ENCODE results near the gene SMAD6. TPM values are rescaled to one million over a fixed set of nuclear protein-coding genes. Genes with fewer than 3 reads are reported as not detected.

SMAD6 gene
- total RNA-seq, 1 donor from 2014 or later = 14.6 TPM

DNA sequence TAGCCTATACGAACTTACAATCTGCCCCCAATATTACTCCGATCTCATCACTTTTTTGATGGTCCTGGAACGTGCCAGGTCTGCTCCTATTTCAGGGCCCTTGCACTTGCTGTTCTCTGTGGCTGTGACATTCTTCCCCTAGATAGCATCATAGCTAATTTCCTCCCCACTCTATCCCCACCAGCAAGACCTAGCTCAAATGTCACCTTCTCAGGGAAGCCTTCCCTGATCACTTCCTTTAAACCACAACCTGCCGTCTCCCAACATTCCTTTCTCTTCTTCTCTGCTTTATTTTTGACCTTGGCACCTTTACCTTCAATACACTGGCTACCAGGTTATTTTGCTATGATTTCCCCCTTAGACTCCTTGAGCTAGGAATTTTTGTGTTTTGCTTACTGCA, 5.3 kb upstream of the SMAD6 start:
- TF ChIP-seq, protein P1, sequence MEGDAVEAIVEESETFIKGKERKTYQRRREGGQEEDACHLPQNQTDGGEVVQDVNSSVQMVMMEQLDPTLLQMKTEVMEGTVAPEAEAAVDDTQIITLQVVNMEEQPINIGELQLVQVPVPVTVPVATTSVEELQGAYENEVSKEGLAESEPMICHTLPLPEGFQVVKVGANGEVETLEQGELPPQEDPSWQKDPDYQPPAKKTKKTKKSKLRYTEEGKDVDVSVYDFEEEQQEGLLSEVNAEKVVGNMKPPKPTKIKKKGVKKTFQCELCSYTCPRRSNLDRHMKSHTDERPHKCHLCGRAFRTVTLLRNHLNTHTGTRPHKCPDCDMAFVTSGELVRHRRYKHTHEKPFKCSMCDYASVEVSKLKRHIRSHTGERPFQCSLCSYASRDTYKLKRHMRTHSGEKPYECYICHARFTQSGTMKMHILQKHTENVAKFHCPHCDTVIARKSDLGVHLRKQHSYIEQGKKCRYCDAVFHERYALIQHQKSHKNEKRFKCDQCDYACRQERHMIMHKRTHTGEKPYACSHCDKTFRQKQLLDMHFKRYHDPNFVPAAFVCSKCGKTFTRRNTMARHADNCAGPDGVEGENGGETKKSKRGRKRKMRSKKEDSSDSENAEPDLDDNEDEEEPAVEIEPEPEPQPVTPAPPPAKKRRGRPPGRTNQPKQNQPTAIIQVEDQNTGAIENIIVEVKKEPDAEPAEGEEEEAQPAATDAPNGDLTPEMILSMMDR (IDR thresholded peaks at IDR 0.05) = no peak

DNA sequence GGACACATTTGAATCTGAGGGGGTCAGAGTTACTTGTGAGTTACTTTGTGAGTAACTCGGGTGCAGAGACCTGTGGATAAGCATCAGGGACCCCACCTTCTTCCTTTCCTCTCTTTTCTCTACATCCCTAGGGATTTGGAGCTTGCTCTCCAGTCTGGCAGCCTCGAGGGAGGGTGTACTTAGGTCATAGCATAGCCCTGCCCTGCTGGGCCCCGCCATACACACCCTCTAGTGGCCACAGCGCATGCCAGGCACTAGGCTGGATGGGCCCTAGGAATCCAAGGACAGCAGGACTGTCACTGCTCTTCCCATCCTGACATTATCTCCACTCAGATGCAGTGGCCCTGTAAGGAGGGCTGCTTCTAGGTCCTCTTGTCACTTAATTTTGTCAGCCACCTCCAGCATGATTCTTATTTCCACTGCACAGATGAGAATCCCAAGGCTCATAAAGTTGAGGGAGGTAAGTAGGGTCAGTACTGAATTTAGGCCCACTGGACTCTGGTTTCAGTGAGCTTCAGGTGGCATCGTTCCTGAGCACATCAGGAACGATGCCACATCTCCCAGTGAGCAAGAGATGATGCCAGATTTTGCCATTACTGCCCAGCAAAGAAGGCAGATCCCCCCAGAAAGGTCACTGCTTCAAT, 3.6 kb upstream of the SMAD6 start:
- peaks cover 17% of the 10 kb centered on the region for H3K4me1 Mint-ChIP-seq (ENCODE audit: unreplicated experiment)
- H3K4me3 Mint-ChIP-seq (ENCODE audit: unreplicated experiment) = no peak overlapping the region
- no peaks in the 10 kb centered on the region for H3K9me3 Mint-ChIP-seq (ENCODE audit: unreplicated experiment)
- H3K36me3 Mint-ChIP-seq (ENCODE audit: unreplicated experiment) = no peaks in the 10 kb centered on the region
- TF ChIP-seq, protein P1 (IDR thresholded peaks at IDR 0.05) = peak; percentile 80
- peak; percentile 87 for DNase-seq (ENCODE audit: extremely low spot score, unreplicated experiment)
- H3K27ac Mint-ChIP-seq (ENCODE audit: unreplicated experiment) = no peak overlapping the region
- H3K27me3 Mint-ChIP-seq (ENCODE audit: unreplicated experiment) = no peaks in the 10 kb centered on the region

More for the DNA sequence above, 5.3 kb upstream of the SMAD6 start:
- peaks cover 16% of the 10 kb centered on the region for H3K4me1 Mint-ChIP-seq (ENCODE audit: unreplicated experiment)
- no peak overlapping the region for H3K4me3 Mint-ChIP-seq (ENCODE audit: unreplicated experiment)
- H3K27ac Mint-ChIP-seq (ENCODE audit: unreplicated experiment) = no peak overlapping the region
- no peaks in the 10 kb centered on the region for H3K9me3 Mint-ChIP-seq (ENCODE audit: unreplicated experiment)
- no peaks in the 10 kb centered on the region for H3K27me3 Mint-ChIP-seq (ENCODE audit: unreplicated experiment)
- no peaks in the 10 kb centered on the region for H3K36me3 Mint-ChIP-seq (ENCODE audit: unreplicated experiment)
- DNase-seq (ENCODE audit: extremely low spot score, unreplicated experiment) = no peak

DNA sequence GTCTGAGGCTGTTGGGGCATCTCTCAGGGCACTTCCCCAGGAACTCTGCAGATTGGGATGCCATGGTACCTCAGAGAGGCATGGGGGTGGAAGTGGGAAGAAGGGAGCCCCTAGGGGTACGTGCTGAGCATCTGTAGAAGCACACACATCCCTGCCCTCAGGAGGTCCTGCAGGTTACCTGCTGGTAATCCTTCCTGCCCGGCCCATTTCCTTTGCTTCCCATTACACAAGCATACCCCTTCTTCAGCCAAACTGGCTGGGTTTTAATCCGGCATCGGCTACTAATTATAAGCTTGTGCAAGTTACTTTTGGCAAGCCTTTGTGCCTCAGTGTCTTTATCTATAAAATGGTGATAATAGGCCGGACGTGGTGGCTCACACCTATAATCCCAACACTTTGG, 3.1 kb upstream of the SMAD6 start:
- H3K27me3 Mint-ChIP-seq (ENCODE audit: unreplicated experiment) = no peaks in the 10 kb centered on the region
- TF ChIP-seq, protein P1 (IDR thresholded peaks at IDR 0.05) = no peak

DNA sequence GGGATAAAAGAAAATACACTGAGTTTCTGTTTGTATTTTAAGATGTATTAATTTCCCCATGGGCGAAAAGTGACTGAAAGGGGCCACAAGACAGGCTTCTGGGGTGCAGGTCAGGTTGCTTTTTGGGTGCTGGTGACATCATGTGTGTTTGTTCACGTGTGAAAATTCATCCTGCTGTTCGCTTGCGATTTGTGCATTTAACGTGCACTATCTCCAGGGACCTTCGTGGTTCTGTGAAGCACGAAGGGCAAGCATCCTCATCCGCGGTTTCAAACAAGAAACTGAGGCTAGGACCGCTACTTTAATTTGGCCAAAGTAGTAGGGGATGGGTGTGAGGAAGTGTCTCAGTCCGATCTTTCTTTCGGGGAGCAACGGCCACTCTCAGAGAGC, 1.6 kb upstream of the SMAD6 start:
- DNase-seq (ENCODE audit: extremely low spot score, unreplicated experiment) = no peak
- TF ChIP-seq, protein P1 (IDR thresholded peaks at IDR 0.05) = no peak
- H3K36me3 Mint-ChIP-seq (ENCODE audit: unreplicated experiment) = no peaks in the 10 kb centered on the region
- peak overlapping the region; percentile 44 for H3K27ac Mint-ChIP-seq (ENCODE audit: unreplicated experiment)
- H3K4me3 Mint-ChIP-seq (ENCODE audit: unreplicated experiment) = peak overlapping the region; percentile 65
- no peaks in the 10 kb centered on the region for H3K9me3 Mint-ChIP-seq (ENCODE audit: unreplicated experiment)
- H3K27me3 Mint-ChIP-seq (ENCODE audit: unreplicated experiment) = no peaks in the 10 kb centered on the region
- H3K4me1 Mint-ChIP-seq (ENCODE audit: unreplicated experiment) = peaks cover 30% of the 10 kb centered on the region

More for the DNA sequence above, 3.1 kb upstream of the SMAD6 start:
- Mint-ChIP-seq H3K27ac (ENCODE audit: unreplicated experiment) (no peak overlapping the region), H3K4me3 (ENCODE audit: unreplicated experiment) (no peak overlapping the region), H3K9me3 (ENCODE audit: unreplicated experiment) (no peaks in the 10 kb centered on the region), H3K36me3 (ENCODE audit: unreplicated experiment) (no peaks in the 10 kb centered on the region), H3K4me1 (ENCODE audit: unreplicated experiment) (peaks cover 17% of the 10 kb centered on the region)
- no peak for DNase-seq (ENCODE audit: extremely low spot score, unreplicated experiment)

DNA sequence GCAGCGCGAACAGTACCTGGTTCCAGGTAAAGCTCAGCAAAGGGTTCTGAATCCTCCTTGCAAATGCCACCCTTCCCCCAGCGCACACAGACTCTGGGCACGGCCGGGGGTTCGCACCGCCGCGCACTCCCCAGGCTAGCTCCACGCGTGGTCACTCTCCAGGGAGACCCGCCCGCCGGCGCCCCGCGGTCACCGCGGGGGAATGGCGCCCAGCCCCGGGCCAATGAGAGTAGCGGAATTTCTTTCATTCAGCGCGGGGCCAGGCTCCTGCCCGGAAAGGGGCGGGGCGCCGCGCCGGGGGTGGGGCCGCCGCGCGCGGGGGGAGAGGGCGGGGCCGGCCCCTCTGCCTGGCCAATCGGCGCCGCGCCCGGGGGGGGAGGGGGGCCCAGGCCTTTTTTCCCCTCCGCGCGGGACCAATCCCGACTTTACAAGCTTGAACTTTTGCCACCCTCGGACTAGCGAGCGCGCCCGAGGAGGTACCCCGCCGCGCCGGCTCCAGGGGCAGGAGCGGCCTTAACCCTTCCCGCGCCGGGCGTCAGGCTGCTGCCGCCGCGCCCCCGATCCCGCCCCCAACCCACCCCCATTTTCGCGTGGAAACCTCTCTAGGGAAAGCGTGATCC, 1.1 kb upstream of the SMAD6 start:
- TF ChIP-seq, protein P1 (IDR thresholded peaks at IDR 0.05) = no peak
- Mint-ChIP-seq H3K27ac (ENCODE audit: unreplicated experiment) (peak overlapping the region; percentile 44), H3K4me3 (ENCODE audit: unreplicated experiment) (peak overlapping the region; percentile 92), H3K36me3 (ENCODE audit: unreplicated experiment) (no peaks in the 10 kb centered on the region), H3K27me3 (ENCODE audit: unreplicated experiment) (no peaks in the 10 kb centered on the region), H3K4me1 (ENCODE audit: unreplicated experiment) (peaks cover 35% of the 10 kb centered on the region), H3K9me3 (ENCODE audit: unreplicated experiment) (no peaks in the 10 kb centered on the region)
- DNase-seq (ENCODE audit: extremely low spot score, unreplicated experiment) = peak; percentile 99
